ENCODE results near the gene BAZ1A.

Gene BAZ1A

DNA sequence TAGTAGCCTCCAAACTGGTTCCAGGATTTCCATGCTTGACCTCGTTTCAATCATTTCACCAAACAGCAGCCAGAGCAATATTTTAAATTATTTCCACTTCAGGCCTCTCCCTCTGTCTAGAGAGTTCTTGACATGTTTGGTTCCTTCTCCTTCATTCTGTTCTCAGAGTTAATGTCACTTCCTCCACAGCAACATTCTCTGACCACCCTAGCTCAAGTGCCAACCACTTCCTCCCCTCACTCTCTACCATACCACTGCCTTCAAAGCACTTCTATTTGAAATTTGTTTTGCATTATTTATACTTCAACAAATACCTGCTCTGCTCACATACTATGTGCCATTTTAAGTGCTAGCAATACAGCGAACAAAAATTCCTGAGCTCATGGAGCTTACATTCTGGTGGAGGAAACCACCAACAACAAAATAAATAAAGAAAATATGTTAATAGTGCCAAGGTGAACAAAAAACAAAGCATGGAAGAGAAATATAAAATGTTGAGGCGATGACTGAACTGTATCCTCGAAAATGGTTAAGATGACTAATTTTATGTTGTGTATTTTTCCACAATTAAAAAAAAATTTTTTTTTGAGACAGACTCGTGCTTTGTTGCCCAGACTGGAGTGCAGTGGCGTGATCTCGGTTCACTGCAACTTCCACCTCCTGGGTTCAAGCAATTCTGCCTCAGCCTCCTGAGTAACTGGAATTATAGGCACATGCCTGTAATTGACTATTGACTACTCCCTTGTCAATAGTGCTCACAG is 17.3 kb downstream of the BAZ1A start:
- no peak for DNase-seq (ENCODE audit: low read depth)

GRCh38 chr14:34853041-34853440 is 22.1 kb downstream of the BAZ1A start:
- TF ChIP-seq CTCF (conservative IDR thresholded peaks at IDR 0.05; ENCODE audit: low read depth, low read length): no peak
- DNase-seq (ENCODE audit: low read depth): peak; percentile 21
- H3K4me3 ChIP-seq (ENCODE audit: low read depth, low read length): no peak overlapping the region

More for the DNA sequence above, 17.3 kb downstream of the BAZ1A start:
- TF ChIP-seq CTCF (conservative IDR thresholded peaks at IDR 0.05; ENCODE audit: low read depth, low read length): no peak
- no peak overlapping the region for H3K4me3 ChIP-seq (ENCODE audit: low read depth, low read length)

- TF ChIP-seq CTCF (conservative IDR thresholded peaks at IDR 0.05; ENCODE audit: low read depth, low read length): no peak
- peak; percentile 47 for DNase-seq (ENCODE audit: low read depth)
- no peak overlapping the region for H3K4me3 ChIP-seq (ENCODE audit: low read depth, low read length)
These were observed 23.8 kb downstream of the BAZ1A start for GRCh38 chr14:34851395-34851794.

- no peak for TF ChIP-seq CTCF (conservative IDR thresholded peaks at IDR 0.05; ENCODE audit: low read depth, low read length)
- no peak for DNase-seq (ENCODE audit: low read depth)
- no peak overlapping the region for H3K4me3 ChIP-seq (ENCODE audit: low read depth, low read length)
These were observed 29.3 kb downstream of the BAZ1A start for GRCh38 chr14:34845869-34846268.

GRCh38 chr14:34843011-34843554 is 32.1 kb downstream of the BAZ1A start:
- TF ChIP-seq CTCF (conservative IDR thresholded peaks at IDR 0.05; ENCODE audit: low read depth, low read length): no peak
- DNase-seq (ENCODE audit: low read depth): peak; percentile 71
- H3K4me3 ChIP-seq (ENCODE audit: low read depth, low read length): no peak overlapping the region

DNA sequence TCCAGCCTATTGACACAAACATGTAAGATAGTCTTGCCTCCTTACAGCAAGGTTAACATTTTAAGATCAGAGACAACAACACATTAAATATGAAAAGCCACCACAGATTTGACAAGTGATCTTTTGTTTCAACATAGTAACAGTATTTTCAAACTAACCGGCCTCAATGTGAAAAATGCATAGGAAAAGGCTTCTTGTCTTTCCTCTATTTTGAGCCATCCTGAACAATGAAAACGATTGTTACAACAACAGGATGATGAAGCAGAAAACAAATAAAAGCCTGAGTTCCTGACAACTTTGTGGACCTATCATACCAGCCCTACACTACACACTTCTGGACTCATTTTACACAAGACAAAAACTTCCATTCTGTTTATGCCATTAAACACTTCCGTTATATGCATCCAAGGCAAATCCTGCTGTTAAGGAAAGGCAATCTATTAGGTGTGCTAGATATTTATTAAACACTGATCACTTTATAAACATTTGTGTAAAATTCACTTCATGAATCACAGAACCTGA is 37.3 kb downstream of the BAZ1A start:
- no peak for DNase-seq (ENCODE audit: low read depth)
- no peak for TF ChIP-seq CTCF (conservative IDR thresholded peaks at IDR 0.05; ENCODE audit: low read depth, low read length)

More for the DNA sequence above, 37.3 kb downstream of the BAZ1A start:
- no peak overlapping the region for H3K4me3 ChIP-seq (ENCODE audit: low read depth, low read length)

Data from choroid plexus epithelial cell (primary cell).